ENCODE measurements around the gene MYO7A.

DNA sequence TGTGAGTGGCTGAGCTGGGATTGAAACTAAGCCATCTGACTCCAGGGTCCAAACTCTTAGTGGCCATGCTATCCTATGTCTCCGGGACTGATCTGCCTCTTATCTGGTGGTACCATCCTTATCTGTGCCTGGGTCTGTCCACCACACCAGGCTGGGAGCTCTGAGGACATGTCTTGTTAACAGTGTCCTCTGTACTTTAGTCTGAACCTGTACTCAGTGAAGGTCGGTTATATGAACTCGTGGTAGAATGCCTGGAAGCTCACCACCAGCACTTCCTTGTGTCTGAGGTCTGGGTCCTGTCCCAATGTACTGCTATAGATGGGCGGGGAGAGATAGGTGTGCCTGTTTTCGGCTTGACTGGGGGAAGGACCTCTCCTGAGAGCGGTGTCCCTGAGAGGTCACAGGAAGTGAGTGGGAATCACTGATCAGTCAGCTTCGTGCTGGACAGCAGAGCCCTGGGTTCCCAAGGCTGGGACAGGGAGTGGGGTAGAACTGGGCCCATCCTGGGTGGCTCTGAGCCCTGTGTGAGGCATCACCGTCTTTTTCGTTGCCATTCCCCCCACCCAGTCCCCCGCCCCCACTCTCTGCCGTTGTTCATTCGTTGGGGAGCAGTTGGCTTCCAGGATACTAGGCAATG is 8.9 kb downstream of the MYO7A start:
- TF ChIP-seq CTCF (IDR thresholded peaks at IDR 0.05): no peak
- TF ChIP-seq POLR2A (IDR thresholded peaks at IDR 0.05): no peak
